VCaP (cell line): ENCODE measurements around the gene PRDM1.

ENCODE experiments used
- H3K27ac ChIP-seq: fragments of 450-650 bp; 2 replicates; pipeline ENCODE4 v1.5.1; 2017
- TF ChIP-seq, protein P1 (sequence below): fragments of 450-650 bp; conservative IDR thresholded peaks from 2 replicates; pipeline ENCODE4 v1.5.1; 2017; ENCODE audit warnings: mild to moderate bottlenecking, moderate library complexity

PRDM1 gene

GRCh38 chr6:106072501-106073090 is 13.5 kb upstream of the PRDM1 start:
- TF ChIP-seq, protein P1, sequence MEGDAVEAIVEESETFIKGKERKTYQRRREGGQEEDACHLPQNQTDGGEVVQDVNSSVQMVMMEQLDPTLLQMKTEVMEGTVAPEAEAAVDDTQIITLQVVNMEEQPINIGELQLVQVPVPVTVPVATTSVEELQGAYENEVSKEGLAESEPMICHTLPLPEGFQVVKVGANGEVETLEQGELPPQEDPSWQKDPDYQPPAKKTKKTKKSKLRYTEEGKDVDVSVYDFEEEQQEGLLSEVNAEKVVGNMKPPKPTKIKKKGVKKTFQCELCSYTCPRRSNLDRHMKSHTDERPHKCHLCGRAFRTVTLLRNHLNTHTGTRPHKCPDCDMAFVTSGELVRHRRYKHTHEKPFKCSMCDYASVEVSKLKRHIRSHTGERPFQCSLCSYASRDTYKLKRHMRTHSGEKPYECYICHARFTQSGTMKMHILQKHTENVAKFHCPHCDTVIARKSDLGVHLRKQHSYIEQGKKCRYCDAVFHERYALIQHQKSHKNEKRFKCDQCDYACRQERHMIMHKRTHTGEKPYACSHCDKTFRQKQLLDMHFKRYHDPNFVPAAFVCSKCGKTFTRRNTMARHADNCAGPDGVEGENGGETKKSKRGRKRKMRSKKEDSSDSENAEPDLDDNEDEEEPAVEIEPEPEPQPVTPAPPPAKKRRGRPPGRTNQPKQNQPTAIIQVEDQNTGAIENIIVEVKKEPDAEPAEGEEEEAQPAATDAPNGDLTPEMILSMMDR: no peak
- H3K27ac ChIP-seq: no peak overlapping the region

DNA sequence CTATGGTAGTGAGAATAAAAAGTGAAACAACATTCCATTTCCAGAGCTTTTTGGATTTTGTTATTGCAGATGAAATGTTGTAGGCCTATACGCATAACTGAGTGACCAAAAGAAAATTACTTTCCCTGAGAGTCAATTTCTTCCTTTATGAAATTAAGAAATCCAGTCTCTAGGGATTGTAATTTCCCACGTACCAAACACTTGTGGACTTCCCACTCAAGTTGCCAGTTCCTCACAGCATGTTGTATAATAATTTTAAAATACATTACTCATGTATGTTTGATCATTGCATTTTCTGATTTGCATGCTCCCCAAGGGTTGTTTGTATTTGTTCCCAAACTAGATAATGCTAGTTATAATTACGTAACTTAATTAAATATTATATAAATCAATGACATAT is 12.0 kb upstream of the PRDM1 start:
- TF ChIP-seq, protein P1: no peak
- H3K27ac ChIP-seq: no peak overlapping the region

- TF ChIP-seq, protein P1: no peak
Observed at GRCh38 chr6:106076139-106076538, 10.0 kb upstream of the PRDM1 start.

GRCh38 chr6:106077170-106077569 is 9.0 kb upstream of the PRDM1 start:
- TF ChIP-seq, protein P1: no peak
- H3K27ac ChIP-seq: no peak overlapping the region

More at GRCh38 chr6:106076139-106076538, 10.0 kb upstream of the PRDM1 start:
- H3K27ac ChIP-seq: no peak overlapping the region

DNA sequence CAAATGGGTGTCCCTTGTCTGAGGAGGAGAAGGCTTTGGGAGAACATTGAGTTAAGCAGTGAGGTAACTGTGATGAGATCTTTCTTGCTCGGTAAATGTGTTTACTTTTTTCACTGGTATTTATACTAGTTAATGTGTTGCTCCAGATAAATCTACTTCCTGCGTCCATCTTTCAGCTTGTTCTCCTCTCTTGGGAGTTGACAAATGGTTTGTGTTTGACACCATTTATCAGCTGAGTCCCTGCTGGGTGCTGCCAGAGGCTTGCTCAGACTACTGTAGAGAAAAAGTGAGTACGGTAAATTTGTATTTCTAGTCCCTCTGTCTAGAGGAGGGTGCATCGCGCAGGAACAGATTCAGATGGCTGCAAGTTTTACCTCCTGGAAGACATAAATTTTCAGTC is 8.3 kb upstream of the PRDM1 start:
- TF ChIP-seq, protein P1: no peak
- peak overlapping the region; percentile 13; the same call in 1 of the 2 replicates for H3K27ac ChIP-seq

DNA sequence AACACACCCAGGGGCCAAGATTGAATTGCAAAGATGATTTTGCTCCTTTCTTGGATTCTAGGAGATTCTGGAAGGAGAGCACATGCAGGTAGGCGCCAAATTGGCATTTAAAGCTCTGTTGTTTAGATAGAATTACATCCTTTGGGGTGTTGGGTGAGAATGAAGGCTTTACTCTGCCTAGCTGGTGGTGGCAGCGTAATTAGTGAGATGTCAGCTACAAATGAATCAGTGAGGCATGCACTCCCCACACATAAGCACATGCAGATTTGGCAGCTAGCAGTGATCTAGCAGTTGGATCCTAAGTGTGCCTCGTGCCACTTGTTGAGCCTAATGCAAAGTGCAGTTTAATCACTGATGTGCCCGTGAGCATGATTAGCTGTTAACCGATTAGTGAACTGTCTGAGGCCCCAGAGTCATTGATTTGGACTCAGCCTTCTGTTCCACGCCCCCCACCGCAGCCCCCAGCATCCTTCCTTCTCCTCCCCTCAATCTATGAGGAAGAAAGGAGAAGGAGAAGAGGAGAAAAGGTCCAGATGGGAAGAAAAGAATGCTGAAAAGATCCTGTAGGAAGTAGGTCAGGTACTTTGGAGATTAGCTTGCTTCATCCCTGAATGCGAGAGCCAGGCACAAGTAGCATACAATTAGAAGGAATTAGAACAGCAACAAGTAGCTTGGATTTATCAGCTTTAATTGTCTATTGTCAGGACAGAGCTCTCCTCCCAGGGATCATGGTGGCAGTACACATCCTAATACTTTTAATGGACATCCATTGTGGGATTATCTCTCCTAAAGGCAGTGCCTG is 6.0 kb upstream of the PRDM1 start:
- no peak overlapping the region for H3K27ac ChIP-seq
- TF ChIP-seq, protein P1: no peak

GRCh38 chr6:106080763-106081095 is 5.4 kb upstream of the PRDM1 start:
- H3K27ac ChIP-seq: no peak overlapping the region
- TF ChIP-seq, protein P1: no peak
